22Rv1 (cell line): ENCODE measurements around the gene EVI2A.
"Not testable (repeated sequence)": the region's sequence is repeated elsewhere in the genome, so short reads cannot be mapped to it uniquely, and the experiment has no call there.

Experiments used
- H3K27ac ChIP-seq: fragments of 450-650 bp; 2 replicates; pipeline ENCODE4 v1.5.1; 2017
- ZFX ChIP-seq: fragments of 450-650 bp; IDR thresholded peaks from 2 replicates; pipeline ENCODE4 v1.6.1; 2017; ENCODE audit warnings: antibody characterized with exemption, borderline replicate concordance
- TF ChIP-seq, protein P1 (sequence below): fragments of 450-650 bp; IDR thresholded peaks from 2 replicates; pipeline ENCODE4 v1.5.1; 2017; ENCODE audit warnings: mild to moderate bottlenecking

The EVI2A gene

DNA sequence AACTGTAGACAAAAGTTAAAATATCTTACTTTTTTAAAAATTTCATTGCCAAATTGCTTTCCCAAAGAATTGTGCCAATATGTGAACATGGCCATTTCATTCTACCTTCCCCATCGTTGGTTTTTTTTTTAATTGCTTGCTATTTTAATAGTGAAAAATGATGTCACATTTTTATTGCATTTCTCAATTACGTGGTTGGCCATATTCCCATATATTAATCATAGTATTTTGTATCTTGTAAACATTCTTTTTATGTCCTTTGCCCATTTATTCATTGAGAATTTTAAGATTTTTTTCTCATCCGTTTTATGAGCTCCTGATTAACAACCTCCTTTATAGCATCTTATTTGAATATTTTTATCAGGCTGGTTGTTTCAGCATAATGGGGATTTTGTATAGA lies 31.6 kb downstream of the EVI2A start:
- TF ChIP-seq ZFX, result no peak
- TF ChIP-seq, protein P1, sequence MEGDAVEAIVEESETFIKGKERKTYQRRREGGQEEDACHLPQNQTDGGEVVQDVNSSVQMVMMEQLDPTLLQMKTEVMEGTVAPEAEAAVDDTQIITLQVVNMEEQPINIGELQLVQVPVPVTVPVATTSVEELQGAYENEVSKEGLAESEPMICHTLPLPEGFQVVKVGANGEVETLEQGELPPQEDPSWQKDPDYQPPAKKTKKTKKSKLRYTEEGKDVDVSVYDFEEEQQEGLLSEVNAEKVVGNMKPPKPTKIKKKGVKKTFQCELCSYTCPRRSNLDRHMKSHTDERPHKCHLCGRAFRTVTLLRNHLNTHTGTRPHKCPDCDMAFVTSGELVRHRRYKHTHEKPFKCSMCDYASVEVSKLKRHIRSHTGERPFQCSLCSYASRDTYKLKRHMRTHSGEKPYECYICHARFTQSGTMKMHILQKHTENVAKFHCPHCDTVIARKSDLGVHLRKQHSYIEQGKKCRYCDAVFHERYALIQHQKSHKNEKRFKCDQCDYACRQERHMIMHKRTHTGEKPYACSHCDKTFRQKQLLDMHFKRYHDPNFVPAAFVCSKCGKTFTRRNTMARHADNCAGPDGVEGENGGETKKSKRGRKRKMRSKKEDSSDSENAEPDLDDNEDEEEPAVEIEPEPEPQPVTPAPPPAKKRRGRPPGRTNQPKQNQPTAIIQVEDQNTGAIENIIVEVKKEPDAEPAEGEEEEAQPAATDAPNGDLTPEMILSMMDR, result no peak
- no peak overlapping the region for H3K27ac ChIP-seq

DNA sequence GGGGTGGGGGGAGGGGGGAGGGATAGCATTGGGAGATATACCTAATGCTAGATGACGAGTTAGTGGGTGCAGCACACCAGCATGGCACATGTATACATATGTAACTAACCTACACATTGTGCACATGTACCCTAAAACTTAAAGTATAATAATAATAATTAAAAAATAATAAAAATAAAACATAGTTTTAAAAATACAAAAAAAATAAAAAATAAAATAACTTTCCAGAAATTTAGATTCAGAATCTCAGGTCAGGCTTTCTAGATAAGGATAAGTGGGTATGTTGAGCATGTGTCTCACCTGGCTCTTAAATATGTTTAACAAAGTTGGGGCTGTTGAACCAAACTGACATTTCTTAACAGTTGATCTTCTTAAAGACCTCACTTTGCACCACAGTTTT lies 33.5 kb downstream of the EVI2A start:
- not testable (repeated sequence) for H3K27ac ChIP-seq

DNA sequence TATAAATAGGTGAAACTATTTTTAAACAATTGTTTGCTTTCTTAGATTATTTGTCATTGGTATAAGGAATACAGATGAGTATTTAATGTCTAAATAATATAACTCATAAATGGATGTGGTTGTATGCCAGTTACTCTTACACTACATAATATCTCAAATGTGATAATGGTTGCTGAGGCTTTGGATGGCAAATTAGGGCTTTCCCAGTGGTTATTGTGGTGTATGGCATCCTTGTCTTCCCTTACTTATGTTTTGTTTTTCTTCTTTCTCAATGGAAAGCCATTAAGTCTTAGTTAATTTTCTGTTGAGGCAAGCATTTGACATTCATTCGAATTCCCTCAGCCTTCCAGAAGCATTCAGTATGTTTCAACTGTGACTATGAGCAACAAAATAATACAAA lies 34.8 kb downstream of the EVI2A start:
- no peak overlapping the region for H3K27ac ChIP-seq
- TF ChIP-seq ZFX, result no peak
- TF ChIP-seq, protein P1, result no peak

DNA sequence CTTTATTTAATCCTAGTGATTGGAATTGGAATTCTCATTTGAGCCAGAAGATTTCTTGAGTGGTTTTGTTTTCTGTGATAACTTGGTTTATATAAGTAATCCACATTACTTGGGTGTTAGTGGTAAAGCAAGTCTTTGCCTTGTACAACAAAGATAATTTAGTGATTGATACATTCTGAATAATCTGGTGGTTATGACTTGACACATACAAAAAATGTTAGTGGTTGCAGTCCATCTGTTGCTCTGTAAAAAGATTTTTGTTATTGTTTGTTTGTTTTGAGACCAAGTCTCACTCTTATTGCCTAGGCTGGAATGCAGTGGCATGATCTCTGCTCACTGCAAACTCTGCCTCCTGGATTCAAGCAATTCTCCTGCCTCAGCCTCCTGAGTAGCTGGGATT lies 37.6 kb downstream of the EVI2A start:
- TF ChIP-seq ZFX, result no peak
- TF ChIP-seq, protein P1, result no peak
- H3K27ac ChIP-seq, result no peak overlapping the region

DNA sequence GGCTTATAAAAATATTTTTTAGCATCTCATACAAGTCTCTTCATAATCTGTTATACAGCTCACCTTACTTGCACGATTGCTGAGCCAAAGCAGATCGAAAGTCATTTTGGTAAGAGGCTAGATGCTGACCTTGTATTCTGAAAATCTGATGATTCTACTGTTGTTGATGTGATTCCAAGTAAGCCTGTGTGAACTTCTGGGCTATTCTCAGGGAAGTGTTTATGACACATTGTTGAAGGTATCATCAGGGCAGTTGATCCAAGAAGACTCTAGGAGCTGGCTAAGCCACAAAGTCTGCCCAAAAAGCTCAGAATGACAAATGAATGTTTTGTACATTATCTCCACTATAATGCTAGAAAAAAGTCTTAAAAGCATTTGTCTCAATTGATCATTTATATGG lies 40.4 kb downstream of the EVI2A start:
- no peak for TF ChIP-seq ZFX
- TF ChIP-seq, protein P1, result no peak
- H3K27ac ChIP-seq, result no peak overlapping the region

DNA sequence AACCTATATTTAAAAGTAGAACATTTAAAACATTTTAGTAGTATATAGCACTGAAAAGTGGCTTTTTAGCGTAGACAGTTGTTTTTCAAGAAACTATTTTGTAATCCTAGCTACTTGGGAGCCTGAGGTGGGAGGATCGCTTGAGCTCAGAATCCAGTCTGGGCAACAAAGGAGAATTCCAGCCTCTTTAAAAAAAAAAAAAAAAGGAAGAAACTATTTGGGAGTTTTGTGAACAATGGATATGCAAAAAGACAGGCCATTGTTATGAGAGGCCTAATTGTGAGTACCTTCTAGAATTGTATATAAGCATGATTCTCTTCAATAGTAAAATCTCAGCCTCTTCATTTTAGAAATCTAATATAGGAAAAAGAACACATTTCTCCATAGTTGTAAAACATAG lies 42.0 kb downstream of the EVI2A start:
- TF ChIP-seq ZFX, result no peak
- TF ChIP-seq, protein P1, result no peak
- H3K27ac ChIP-seq, result no peak overlapping the region

DNA sequence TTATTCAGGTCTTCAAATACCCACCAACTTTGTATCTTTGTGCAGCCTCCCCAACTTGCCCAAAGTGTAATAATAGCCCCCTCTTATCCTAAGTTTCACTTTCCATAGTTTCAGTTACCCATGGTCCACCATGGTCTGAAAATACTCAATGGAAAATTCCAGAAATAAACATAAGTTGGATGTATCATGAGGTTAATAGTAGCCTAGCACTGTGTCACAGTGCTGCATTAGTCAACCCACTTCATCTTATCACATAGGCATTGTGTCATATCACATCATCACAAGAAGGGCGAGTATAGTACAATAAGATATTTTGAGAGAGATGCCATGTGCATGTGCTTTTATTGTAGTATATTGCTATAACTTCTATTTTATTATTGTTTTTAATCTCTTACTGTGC lies 46.3 kb downstream of the EVI2A start:
- no peak for TF ChIP-seq ZFX
- TF ChIP-seq, protein P1, result no peak
- H3K27ac ChIP-seq, result no peak overlapping the region

DNA sequence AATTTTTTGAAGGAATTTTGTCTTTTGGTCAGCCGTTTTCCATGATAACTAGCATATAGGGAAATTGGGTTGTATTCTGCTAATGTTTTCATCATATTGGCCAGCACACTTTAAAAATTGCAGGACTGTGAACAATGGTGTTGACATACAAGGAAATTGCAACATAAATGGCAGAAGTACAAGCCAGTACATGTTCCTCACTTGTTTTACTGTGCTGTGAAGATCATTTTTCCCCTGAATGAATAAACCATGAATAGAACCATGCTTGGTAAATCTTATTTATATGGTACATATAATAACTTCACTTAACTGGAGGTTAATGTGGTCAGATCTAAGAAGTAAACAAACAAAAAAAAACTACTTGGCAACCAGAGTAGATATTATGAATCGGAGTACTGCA lies 47.2 kb downstream of the EVI2A start:
- H3K27ac ChIP-seq, result peak overlapping the region; percentile 34; the same call in 1 of the 2 replicates
- no peak for TF ChIP-seq ZFX
- TF ChIP-seq, protein P1, result no peak
